ENCODE measurements around the gene PHLDA2.

PHLDA2 gene, protein sequence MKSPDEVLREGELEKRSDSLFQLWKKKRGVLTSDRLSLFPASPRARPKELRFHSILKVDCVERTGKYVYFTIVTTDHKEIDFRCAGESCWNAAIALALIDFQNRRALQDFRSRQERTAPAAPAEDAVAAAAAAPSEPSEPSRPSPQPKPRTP

DNA sequence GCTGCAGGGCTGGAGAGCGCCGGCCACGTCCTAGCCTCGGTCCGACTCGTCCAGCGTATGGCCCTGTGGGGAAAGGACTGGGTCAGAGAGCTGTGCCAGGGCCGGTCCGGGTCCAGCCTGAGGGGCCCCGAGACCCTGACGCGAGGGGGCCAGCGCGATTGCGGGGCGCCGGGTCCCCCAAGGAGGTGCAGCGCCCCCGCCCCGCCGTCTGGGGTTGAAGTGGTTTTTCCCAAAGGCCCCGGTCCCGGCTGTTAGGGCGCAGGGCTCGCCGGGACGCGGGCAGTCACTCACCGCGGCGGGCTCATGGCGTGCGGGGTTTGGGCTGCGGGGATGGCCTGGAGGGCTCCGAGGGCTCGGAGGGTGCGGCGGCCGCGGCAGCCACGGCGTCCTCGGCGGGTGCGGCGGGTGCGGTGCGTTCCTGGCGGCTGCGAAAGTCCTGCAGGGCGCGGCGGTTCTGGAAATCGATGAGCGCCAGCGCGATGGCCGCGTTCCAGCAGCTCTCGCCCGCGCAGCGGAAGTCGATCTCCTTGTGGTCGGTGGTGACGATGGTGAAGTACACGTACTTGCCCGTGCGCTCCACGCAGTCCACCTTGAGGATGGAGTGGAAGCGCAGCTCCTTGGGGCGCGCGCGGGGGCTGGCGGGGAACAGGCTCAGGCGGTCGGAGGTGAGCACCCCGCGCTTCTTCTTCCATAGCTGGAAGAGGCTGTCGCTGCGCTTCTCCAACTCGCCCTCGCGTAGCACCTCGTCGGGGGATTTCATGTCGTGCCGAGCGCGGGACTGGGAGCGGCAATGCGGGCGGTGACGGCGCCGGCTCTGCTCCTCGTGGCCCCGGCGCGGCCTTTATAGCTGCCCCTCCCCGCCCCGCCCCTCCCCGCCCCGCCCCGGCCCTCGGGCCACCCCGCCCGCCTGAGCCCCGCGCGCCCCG, at the start of gene PHLDA2:
Gene PHLDA2 (minus strand): TSS at position 816 of the 926 bp plus-strand sequence. CDS start 56 bp downstream, at position 760.
- FAIRE-seq: no peak

DNA sequence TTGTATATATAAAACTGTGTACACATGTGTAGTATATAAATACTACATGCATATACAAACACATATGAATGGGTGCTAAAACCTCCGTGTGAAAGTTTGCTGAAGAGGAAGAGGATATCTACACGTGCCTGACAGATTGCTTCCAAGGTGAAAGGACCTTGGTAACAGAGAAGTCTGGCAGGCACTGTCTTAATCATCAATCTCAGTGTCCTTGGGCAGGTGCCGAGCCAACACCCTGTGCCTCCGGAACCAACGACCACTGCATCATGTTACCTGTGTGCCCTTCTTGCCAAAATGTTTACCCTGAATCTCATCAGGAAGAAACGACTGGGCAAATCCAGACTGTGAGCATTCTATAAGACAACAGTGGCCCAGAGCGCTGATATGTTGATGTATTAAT, 47.9 kb upstream of the PHLDA2 start:
- no peak for FAIRE-seq

DNA sequence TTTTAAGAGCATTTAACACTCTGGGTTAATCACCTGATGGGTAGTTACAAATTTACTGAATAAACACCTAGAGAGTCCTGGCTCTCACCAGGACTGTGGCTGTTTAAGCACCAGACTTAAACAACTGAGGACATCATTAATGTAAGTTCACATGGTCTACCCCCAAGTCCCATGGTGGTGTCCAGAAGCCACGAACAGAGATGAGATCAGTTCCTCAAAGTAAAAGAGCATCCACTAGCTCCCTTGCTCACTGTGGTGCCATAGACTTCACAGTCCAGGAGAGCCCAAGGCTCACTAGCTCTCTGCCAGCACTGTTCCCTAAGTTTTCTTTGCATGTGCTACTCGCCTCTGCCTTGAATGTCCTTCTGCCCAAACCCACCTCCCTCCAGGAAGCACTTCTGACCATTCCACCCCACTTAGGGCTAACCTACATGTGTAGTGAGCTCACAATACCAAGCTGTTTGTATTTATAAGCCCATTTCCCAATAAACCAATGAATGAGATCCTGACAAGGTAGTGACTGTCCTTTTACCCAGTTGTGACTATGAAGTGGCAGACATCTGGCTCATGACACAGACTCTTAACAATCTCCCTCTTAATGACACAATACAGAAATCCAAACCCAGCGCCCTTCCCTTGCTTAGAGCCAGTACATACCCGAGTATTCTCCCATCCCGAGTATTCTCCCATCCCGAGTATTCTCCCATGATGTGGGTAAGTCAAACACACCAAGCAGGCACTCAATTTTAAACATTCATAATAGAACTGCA, 47.3 kb upstream of the PHLDA2 start:
- FAIRE-seq: no peak

DNA sequence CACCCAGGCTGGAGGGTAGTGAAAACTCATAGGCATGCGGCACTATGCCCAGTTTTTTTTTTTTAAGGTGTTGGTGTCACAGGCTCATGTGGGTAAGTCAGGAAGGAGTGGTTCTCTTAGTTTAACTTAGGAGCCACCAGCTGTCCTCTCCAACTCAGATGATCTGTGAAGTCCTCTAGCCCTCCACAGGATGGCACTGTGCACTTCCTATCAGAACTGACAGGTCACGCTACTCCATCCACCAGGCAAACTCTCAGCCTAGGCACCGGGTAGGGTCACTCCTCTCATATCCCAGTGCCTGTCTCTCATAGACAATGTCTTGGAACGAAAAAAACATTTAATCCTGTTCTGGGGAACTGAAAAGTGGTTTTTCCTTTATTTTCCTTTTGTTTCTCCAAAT, 46.4 kb upstream of the PHLDA2 start:
- FAIRE-seq: no peak

- FAIRE-seq: no peak
Measured at GRCh38 chr11:2974272-2974671, 45.1 kb upstream of the PHLDA2 start.

- no peak for FAIRE-seq
Measured at GRCh38 chr11:2968341-2968900, 39.2 kb upstream of the PHLDA2 start.

- no peak for FAIRE-seq
Measured at GRCh38 chr11:2964782-2965181, 35.6 kb upstream of the PHLDA2 start.

- no peak for FAIRE-seq
Measured at GRCh38 chr11:2963761-2964160, 34.5 kb upstream of the PHLDA2 start.

- FAIRE-seq: no peak
Measured at GRCh38 chr11:2963112-2963754, 34.0 kb upstream of the PHLDA2 start.

DNA sequence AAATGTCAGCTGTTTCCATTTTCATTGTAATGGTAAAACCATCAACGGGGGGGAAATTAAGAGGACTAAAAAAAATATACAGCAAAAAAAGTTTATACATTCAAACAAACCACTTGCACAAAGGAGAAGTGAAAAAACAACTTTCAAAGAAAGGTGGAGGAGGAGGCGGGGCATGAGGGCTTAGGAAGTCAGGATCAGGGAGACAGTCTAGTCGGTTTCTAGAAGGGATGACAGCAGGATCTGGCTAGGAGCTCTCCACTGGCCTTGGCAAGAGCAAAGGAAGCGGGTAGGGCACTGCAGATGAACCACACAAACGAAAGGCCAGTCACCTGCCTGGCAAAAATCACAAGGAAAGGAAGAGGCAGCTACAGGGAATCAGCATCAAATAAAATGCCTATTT, 31.9 kb upstream of the PHLDA2 start:
- no peak for FAIRE-seq

GRCh38 chr11:2960139-2960538, 30.9 kb upstream of the PHLDA2 start:
- no peak for FAIRE-seq

GRCh38 chr11:2958251-2958650, 29.0 kb upstream of the PHLDA2 start:
- no peak for FAIRE-seq

DNA sequence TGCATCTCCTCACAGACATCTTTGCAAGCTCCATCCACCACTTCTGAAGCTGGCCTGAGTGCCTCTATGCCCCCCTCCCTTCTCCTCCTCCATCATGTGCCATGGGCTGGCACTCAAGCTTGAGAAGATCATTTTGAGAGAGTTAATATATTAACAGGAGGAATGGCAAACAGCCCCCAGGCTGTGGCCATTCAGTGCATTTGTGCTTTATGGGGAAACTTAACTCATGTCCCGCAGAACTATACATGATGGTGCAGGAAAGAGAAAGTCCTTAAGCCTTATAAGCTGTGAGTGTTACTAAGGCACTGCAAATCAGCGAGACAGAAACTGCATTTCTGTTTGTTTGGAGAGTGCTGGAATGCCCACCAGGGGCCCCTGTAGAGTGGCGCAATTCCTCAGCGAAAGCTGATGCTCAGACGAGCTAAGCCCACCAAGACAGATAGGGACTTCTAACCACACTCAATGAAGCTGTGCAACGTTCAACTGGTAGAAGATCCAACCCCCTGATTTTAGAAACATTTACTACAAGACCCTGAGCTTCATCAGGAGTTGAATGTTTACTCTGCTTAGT, 26.8 kb upstream of the PHLDA2 start:
- no peak for FAIRE-seq

- no peak for FAIRE-seq
Measured at GRCh38 chr11:2954263-2954662, 25.0 kb upstream of the PHLDA2 start.

GRCh38 chr11:2952290-2952689, 23.1 kb upstream of the PHLDA2 start:
- no peak for FAIRE-seq

DNA sequence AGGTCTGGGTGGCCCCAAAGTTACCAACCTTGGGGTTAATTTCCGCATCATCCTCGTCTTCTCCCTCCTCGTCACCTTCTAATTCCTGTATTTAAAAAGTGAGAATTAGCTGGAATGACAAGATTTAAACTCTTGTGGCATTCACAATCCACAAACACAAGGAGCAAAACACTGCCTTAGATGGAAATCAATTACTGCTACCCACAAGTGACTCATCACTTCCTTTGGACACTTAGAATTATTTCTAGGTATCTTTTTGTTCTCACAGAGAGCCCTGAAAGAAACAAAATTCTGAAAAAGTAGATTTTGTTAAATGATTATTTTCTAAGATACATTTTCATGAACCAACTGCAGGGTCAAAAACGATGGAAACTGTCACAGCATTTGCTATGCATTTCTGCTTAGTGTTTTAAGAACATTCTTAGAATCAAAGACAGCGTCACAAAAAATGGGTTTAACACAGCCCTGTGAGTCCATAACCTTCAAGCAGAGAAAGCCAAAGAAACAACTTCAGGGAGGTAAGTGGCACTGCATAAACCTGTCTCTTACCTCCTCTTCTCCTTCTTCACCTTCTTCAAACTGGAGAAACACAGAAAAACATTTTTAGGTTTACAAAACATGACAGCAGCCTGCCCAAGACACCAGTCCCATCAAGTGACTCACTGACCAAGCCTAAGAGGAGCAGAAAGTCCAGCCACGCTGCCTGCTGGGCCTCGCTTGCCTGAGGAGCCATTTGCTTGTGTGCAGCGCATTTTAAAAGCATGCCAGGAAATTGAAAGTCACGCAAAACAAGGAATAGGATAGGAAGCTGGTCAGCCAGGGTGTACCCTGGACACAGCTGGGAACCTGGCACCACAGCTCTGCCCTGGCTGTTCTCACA, 22.3 kb upstream of the PHLDA2 start:
- no peak for FAIRE-seq

GRCh38 chr11:2950825-2951224, 21.6 kb upstream of the PHLDA2 start:
- no peak for FAIRE-seq

GRCh38 chr11:2949920-2950319, 20.7 kb upstream of the PHLDA2 start:
- no peak for FAIRE-seq

- FAIRE-seq: no peak
Measured at GRCh38 chr11:2947744-2948143, 18.5 kb upstream of the PHLDA2 start.

- FAIRE-seq: no peak
Measured at GRCh38 chr11:2945757-2946287, 16.6 kb upstream of the PHLDA2 start.
